Karpas-422 (cell line): ENCODE measurements around the gene CLSTN3. TPM values are rescaled to one million over a fixed set of nuclear protein-coding genes. Genes with fewer than 3 reads are reported as not detected.

Experiments
- DNase-seq: peaks from one replicate; pipeline ENCODE4 v3.0.0-alpha.2; 2015
- H2AFZ ChIP-seq: fragments of 200-600 bp; sonication (generic); 2 replicates; pipeline ENCODE4 v1.6.1; 2014; ENCODE audit warnings: antibody characterized with exemption, low read length, mixed read lengths
- H3K27ac ChIP-seq: fragments of 200-600 bp; sonication (generic); 2 replicates; pipeline ENCODE4 v1.5.1; 2014; ENCODE audit warnings: mild to moderate bottlenecking, low read length, moderate library complexity
- H3K27me3 ChIP-seq: fragments of 200-600 bp; sonication (generic); 2 replicates; pipeline ENCODE4 v1.6.1; 2014; ENCODE audit warnings: low read length, mixed read lengths
- H3K36me3 ChIP-seq: fragments of 200-600 bp; sonication (generic); 2 replicates; pipeline ENCODE4 v1.6.1; 2014; ENCODE audit warnings: low read length, mixed read lengths; ENCODE audit not compliant: insufficient read depth
- H3K4me1 ChIP-seq: fragments of 200-600 bp; sonication (generic); 2 replicates; pipeline ENCODE4 v1.6.1; 2014; ENCODE audit warnings: mild to moderate bottlenecking, low read length, mixed read lengths
- H3K4me2 ChIP-seq: fragments of 200-600 bp; sonication (generic); 2 replicates; pipeline ENCODE4 v1.6.1; 2014; ENCODE audit warnings: low read length, low read depth, mild to moderate bottlenecking; ENCODE audit not compliant: poor library complexity, severe bottlenecking
- H3K4me3 ChIP-seq: fragments of 200-600 bp; sonication (generic); 2 replicates; pipeline ENCODE4 v1.5.1; 2014; ENCODE audit warnings: mild to moderate bottlenecking, antibody characterized with exemption, low read length, mixed read lengths
- H3K79me2 ChIP-seq: fragments of 200-600 bp; sonication (generic); 2 replicates; pipeline ENCODE4 v1.6.1; 2014; ENCODE audit warnings: mild to moderate bottlenecking, low read length, mixed read lengths
- H3K9ac ChIP-seq: fragments of 200-600 bp; sonication (generic); 2 replicates; pipeline ENCODE4 v1.6.0; 2014; ENCODE audit warnings: low read length
- H3K9me2 ChIP-seq: fragments of 200-600 bp; sonication (generic), shearing (Covaris generic); replicated peaks from 2 replicates; pipeline ENCODE4 v1.6.0; 2014; ENCODE audit warnings: mild to moderate bottlenecking, low read length, moderate library complexity; ENCODE audit not compliant: insufficient read depth
- H3K9me3 ChIP-seq: fragments of 300-700, 200-600 bp; sonication (generic); 2 replicates; pipeline ENCODE4 v1.6.1; 2014; ENCODE audit warnings: low read length, mixed read lengths
- H4K20me1 ChIP-seq: fragments of 200-600 bp; sonication (generic); 2 replicates; pipeline ENCODE4 v1.6.1; 2014; ENCODE audit warnings: mild to moderate bottlenecking, antibody characterized with exemption, low read length, low read depth; ENCODE audit not compliant: insufficient read depth
- total RNA-seq: library from RNA; depleted of rRNA; stranded (reverse); fragments of >200 nt; shearing (Covaris generic); gene quantifications from 2 replicates; pipeline ENCODE4 v1.2.3, GENCODE V29; 2014; ENCODE audit warnings: low replicate concordance; rRNA removed

Gene CLSTN3
- 30.0 and 40.3 TPM in 2 replicates for total RNA-seq

DNA sequence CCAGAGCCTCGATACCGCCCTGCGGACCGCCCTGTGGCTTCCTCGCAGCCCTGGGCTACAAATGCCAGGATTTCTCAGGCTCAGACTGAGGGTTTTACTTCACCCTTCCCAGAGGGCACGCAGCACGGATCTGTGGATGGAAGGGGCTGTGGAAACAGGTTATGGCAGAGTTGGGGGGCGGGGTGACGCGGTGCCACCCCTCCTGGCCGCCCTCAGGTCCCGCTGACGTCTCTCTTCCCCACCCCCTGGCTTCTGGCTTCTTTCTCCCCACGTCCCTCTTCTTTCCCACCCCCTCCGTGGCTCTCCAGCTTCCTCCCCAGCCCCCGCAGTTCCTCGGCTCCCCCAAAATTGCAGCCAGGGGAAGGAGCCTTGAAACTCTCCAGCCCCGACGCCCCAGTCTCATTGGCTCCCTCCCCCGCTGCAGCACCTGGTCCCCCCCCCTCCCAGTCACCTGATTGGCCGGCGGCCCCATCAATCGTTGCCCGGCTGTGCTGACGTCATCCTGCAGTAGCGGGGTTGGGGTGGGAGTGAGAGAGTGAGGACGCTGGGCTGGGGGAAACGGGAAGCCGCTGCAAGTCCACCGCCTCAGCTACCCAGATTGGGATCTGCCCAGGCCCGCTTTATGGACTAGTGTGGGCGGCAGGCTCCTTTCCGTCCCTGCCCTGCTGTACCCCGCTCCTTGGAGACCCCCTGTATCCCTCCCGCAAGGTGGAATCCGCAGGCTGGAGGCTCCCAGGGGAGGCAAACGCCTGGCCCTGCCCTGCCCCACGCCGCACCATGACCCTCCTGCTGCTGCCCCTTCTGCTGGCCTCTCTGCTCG, at the start of gene CLSTN3:
Gene CLSTN3, plus strand, starts transcription at position 500 of the 820 bp plus-strand sequence. Its CDS starts 278 bp downstream, at position 778.
- Histone ChIP-seq H3K27me3 (no peaks in the 10 kb centered on the region), H4K20me1 (0 out of 2 replicates have a peak, but pooled peaks cover 8% of the 10 kb centered on the region), H3K9me3 (no peaks in the 10 kb centered on the region), H2AFZ (peak within 1 kb of the TSS; percentile 89), H3K4me1 (peaks cover 21% of the 10 kb centered on the region), H3K9me2 (no peaks in the 10 kb centered on the region), H3K36me3 (no peaks in the 10 kb centered on the region), H3K79me2 (no peaks in the 10 kb centered on the region), H3K9ac (peak within 1 kb of the TSS; percentile 78), H3K27ac (no peak within 1 kb of the TSS), H3K4me3 (peak within 1 kb of the TSS; percentile 74), H3K4me2 (peak within 1 kb of the TSS; percentile 83)
- peak; percentile 94 for DNase-seq

DNA sequence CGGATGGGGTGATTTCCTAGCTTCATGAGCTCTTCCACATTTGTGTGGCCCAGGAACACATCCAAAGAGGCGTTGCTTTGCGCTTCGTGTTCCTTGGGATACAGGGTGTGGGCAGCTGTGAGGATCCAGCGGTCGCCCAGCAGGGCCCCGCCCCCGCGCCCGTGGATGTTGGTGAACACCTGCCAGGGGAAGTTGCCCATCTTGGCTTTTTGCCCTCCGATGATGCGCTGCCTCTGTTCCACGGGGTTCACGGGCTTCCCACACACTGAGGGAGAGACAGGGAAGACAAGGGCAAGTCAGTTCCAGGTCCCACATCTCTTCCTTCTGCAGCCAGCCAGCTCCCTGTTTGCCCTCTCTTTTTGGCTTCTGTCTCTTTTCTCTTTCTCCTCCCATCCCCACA, 49.1 kb upstream of the CLSTN3 start:
- Histone ChIP-seq H3K9ac (no peak overlapping the region), H2AFZ (no peak overlapping the region), H3K27me3 (no peaks in the 10 kb centered on the region), H3K36me3 (no peaks in the 10 kb centered on the region), H3K4me1 (no peaks in the 10 kb centered on the region), H3K79me2 (no peaks in the 10 kb centered on the region), H3K4me3 (no peak overlapping the region), H3K4me2 (no peak overlapping the region), H4K20me1 (no peaks in the 10 kb centered on the region), H3K27ac (no peak overlapping the region), H3K9me2 (no peaks in the 10 kb centered on the region), H3K9me3 (peaks cover 6% of the 10 kb centered on the region; the same call in 1 of the 2 replicates)
- no peak for DNase-seq

DNA sequence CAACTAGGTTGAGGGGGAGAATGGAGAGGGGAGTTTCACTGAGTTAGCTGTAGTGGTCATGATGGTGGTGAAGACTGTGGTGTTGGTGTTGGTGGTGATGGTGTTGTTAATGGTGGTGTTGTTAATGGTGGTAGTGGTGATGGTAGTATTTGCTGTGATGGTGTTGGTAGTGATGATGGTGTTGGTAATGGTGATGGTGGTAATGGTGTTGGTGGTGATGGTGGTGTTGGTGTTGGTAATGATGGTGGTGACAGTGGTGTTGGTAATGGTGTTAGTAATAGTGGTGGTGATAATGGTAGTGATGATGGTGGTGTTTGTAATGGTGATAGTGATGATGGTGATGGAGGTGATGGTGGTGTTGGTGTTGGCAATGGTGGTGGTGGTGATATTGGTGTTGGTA, 47.0 kb upstream of the CLSTN3 start:
- no peaks in the 10 kb centered on the region for H3K4me1 ChIP-seq

DNA sequence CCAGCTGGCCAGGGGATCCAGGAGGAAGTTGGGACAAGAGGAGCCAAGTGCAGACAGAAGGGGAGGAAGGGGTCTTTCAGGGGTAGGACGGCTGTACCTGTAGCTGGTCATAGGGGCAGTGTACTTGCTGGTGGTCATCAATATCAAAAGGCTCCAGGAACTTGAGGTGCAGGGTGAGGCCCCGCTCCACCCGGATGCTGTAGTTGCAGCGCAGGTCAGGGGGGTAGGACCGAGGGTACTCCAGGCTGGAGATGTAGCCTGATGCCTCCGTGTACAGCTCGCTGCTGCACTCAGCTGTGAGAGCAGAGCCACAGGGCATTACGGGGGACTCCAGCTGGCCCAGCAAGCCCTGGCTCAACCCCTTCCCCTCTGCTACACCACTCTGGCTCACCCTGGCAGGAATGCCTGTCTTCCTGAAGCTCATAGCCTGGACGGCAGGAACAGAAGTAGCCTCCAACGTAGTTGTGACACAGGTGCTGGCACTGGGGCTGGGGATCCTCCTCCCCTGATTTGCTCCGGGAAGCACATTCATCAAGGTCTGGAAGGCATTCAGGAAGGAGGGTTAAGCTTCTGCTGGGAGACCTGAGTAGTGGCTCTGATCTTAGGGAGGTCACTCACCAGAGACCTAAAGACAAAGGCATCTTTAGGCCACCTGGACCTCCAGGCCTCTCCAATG, 40.8 kb upstream of the CLSTN3 start:
- Histone ChIP-seq H3K36me3 (no peaks in the 10 kb centered on the region), H3K79me2 (no peaks in the 10 kb centered on the region), H3K4me3 (no peak overlapping the region), H4K20me1 (no peaks in the 10 kb centered on the region), H3K4me2 (no peak overlapping the region), H3K9ac (no peak overlapping the region), H3K9me2 (no peaks in the 10 kb centered on the region), H3K27ac (no peak overlapping the region), H3K27me3 (no peaks in the 10 kb centered on the region), H3K9me3 (peaks cover 6% of the 10 kb centered on the region; the same call in 1 of the 2 replicates), H2AFZ (no peak overlapping the region), H3K4me1 (peaks cover 7% of the 10 kb centered on the region)
- DNase-seq: no peak

More for the DNA sequence above, 47.0 kb upstream of the CLSTN3 start:
- H3K4me3 ChIP-seq: no peak overlapping the region
- no peaks in the 10 kb centered on the region for H4K20me1 ChIP-seq
- H3K9me2 ChIP-seq: no peaks in the 10 kb centered on the region
- no peak overlapping the region for H3K9ac ChIP-seq
- H3K27ac ChIP-seq: no peak overlapping the region
- no peaks in the 10 kb centered on the region for H3K27me3 ChIP-seq
- no peak for DNase-seq
- H3K4me2 ChIP-seq: no peak overlapping the region
- H3K9me3 ChIP-seq: peaks cover 6% of the 10 kb centered on the region; the same call in 1 of the 2 replicates
- H3K79me2 ChIP-seq: no peaks in the 10 kb centered on the region
- H2AFZ ChIP-seq: no peak overlapping the region
- no peaks in the 10 kb centered on the region for H3K36me3 ChIP-seq

DNA sequence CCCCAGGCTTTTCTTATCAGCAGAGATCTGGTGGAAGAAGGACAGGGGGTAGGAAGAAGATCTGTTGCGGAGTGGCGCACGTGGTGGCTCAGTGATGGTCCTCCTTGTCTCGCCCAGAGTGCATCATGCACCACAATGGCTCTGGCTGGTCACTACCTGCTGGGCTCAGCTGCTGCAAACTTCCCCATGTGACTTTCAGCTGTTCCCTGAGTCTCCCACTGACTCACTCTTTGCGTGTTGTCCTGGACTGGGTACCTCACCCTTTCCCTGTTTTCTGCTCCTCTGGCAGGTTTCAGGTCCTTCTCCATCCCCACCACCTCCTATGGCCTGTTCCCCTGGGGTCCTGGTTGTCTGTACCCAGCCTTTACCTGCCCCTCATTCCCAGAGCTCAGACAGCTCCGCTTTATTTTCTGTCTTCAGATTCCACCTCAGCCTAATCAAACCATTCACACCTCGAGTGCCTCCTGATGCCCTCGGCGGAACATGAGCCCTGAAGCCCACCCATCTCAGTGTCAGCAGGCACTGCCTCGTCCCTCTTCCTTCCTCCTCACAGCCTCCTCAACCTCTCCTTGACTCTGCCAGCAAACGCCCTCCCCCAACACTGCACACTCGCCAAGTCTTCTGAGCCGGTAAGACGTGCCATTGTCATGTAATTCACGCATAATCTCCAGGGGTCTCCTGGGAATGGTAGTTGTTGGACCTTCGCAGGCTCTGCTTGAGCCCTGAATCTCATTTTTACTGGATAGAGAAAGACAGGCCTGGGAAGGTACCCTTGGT, 39.8 kb upstream of the CLSTN3 start:
- Histone ChIP-seq H3K27me3 (no peaks in the 10 kb centered on the region), H3K27ac (no peak overlapping the region), H3K4me1 (peaks cover 16% of the 10 kb centered on the region), H3K36me3 (no peaks in the 10 kb centered on the region), H3K4me3 (no peak overlapping the region), H3K9ac (no peak overlapping the region), H2AFZ (no peak overlapping the region), H3K79me2 (no peaks in the 10 kb centered on the region), H3K9me2 (no peaks in the 10 kb centered on the region), H3K9me3 (no peaks in the 10 kb centered on the region; the same call in 1 of the 2 replicates), H4K20me1 (no peaks in the 10 kb centered on the region), H3K4me2 (no peak overlapping the region)
- DNase-seq: no peak

DNA sequence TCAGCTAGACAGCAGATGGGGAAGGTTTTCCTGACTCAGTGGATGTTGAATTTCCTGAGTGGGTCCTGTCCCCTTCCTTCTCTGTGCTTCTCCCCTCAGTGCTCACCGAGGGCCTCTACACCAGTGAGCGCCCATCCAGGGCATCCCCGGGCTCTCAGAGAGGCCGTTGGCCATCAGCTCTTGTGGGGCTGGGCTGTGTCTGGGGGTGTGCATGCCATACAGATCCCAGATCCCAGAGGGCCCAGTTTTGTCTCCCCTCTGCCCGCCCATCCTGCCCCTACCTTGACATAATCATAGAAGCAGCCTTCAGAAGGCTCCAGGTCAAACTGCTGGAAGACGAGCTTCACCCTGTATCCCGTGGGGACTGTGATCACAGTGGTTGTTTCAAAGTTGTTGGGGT, 39.0 kb upstream of the CLSTN3 start:
- Histone ChIP-seq H4K20me1 (no peaks in the 10 kb centered on the region), H3K4me2 (no peak overlapping the region), H3K9me2 (no peaks in the 10 kb centered on the region), H2AFZ (no peak overlapping the region), H3K36me3 (no peaks in the 10 kb centered on the region), H3K4me1 (peaks cover 22% of the 10 kb centered on the region), H3K27me3 (no peaks in the 10 kb centered on the region), H3K79me2 (no peaks in the 10 kb centered on the region), H3K9ac (no peak overlapping the region), H3K4me3 (no peak overlapping the region), H3K27ac (no peak overlapping the region), H3K9me3 (no peaks in the 10 kb centered on the region)
- no peak for DNase-seq

DNA sequence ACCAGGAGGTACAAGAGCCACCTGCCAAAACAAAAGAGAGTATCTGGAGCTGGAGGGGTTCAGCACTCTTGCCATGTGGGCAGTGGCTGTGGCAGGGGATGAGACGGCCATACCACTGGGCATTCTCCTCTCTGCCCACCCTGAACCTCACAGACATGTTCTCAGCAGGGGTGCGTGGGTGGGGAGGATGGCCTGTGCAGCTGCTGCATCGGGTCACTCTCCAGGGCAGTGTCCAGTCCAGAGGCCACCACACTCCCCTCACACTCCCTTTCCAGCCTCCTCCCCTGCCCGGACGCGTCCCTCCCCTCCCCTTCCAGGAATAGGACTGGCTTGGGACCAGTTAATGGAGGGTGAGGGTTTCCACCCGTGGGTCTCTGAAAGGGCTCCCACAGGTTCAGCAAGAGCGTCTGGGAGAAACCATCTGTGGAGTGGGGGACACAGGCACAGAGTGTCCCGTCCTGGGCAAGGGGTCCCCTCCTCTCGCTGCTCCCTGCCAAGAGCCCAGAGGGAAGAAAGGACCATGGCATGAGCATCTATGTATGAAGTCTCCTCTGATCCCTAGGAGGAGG, 38.4 kb upstream of the CLSTN3 start:
- no peak overlapping the region for H3K4me3 ChIP-seq
- H3K4me1 ChIP-seq: peaks cover 27% of the 10 kb centered on the region
- no peaks in the 10 kb centered on the region for H3K79me2 ChIP-seq
- no peaks in the 10 kb centered on the region for H3K9me3 ChIP-seq
- DNase-seq: no peak
- no peaks in the 10 kb centered on the region for H4K20me1 ChIP-seq
- no peaks in the 10 kb centered on the region for H3K27me3 ChIP-seq
- no peaks in the 10 kb centered on the region for H3K9me2 ChIP-seq
- H3K9ac ChIP-seq: no peak overlapping the region
- H2AFZ ChIP-seq: no peak overlapping the region
- peak overlapping the region; percentile 38 for H3K4me2 ChIP-seq
- H3K27ac ChIP-seq: no peak overlapping the region
- H3K36me3 ChIP-seq: no peaks in the 10 kb centered on the region
